IMR-90 (cell line): ENCODE data around the gene ZFHX3. TPM values are rescaled to one million over a fixed set of nuclear protein-coding genes. Genes with fewer than 3 reads are reported as not detected.

Experiments used
- ATAC-seq: fragments of 200-7000 bp; cut with Tn5 transposase; 2 replicates; pipeline ENCODE4 v1.9.1; 2020; ENCODE audit warnings: low read depth, mild to moderate bottlenecking, moderate library complexity
- BruUV-seq: library from RNA; stranded (reverse); fragments of 400-500 nt; replicated peaks from 2 replicates; lab custom pipeline; 2021; lab: Mats Ljungman, UMichigan
- CTCF ChIA-PET: fragments of 300-600 bp; formaldehyde crosslinking; extraction: SDS; loops from one replicate; lab custom pipeline; 2021; ENCODE audit warnings: antibody characterized with exemption; lab: Yijun Ruan, JAX
- POLR2A ChIA-PET: fragments of 300-600 bp; sonication (Branson Sonifier 250); formaldehyde crosslinking; loops from one replicate; lab custom pipeline; 2022; ENCODE audit warnings: antibody characterized with exemption; ENCODE audit not compliant: unreplicated experiment; lab: Charles Lee
- DNase-seq: peaks from one replicate; pipeline ENCODE4 v3.0.0; 2013
- H2AFZ ChIP-seq: replicated peaks from 2 replicates; pipeline ENCODE3; 2013; ENCODE audit warnings: low read length, mild to moderate bottlenecking; ENCODE audit not compliant: poor library complexity
- H2AK5ac ChIP-seq: 2 replicates; pipeline ENCODE4 v1.6.1; 2013; ENCODE audit warnings: low read depth, low read length, inconsistent platforms
- H2AK9ac ChIP-seq: replicated peaks from 2 replicates; pipeline ENCODE3; 2013; ENCODE audit warnings: mild to moderate bottlenecking, low read depth, low read length, moderate library complexity; ENCODE audit not compliant: poor library complexity
- H2BK120ac ChIP-seq: 2 replicates; pipeline ENCODE4 v1.6.1; 2013; ENCODE audit warnings: low read depth, low read length, inconsistent platforms
- H2BK15ac ChIP-seq: 3 replicates; pipeline ENCODE4 v1.6.1; 2013; ENCODE audit warnings: low read depth, low read length, inconsistent platforms
- H2BK20ac ChIP-seq: 2 replicates; pipeline ENCODE4 v1.6.1; 2013; ENCODE audit warnings: low read depth, mild to moderate bottlenecking, inconsistent platforms, low read length, moderate library complexity
- H2BK5ac ChIP-seq: 2 replicates; pipeline ENCODE4 v1.6.1; 2013; ENCODE audit warnings: mild to moderate bottlenecking, low read depth, low read length, inconsistent platforms; ENCODE audit not compliant: poor library complexity, severe bottlenecking
- H3K14ac ChIP-seq: replicated peaks from 2 replicates; pipeline ENCODE4 v1.6.1; 2013; ENCODE audit warnings: low read depth, low read length, inconsistent platforms
- H3K18ac ChIP-seq: 2 replicates; pipeline ENCODE4 v1.6.1; 2013; ENCODE audit warnings: low read depth, low read length, control low read depth
- H3K23ac ChIP-seq: 2 replicates; pipeline ENCODE4 v1.6.1; 2013; ENCODE audit warnings: low read depth, low read length, inconsistent platforms
- H3K27ac ChIP-seq: 2 replicates; pipeline ENCODE4 v1.5.1; 2013; ENCODE audit warnings: mild to moderate bottlenecking, control low read depth, low read length; ENCODE audit not compliant: insufficient read depth
- H3K27me3 ChIP-seq: 2 replicates; pipeline ENCODE4 v1.6.1; 2013; ENCODE audit warnings: low read length; ENCODE audit not compliant: control insufficient read depth, insufficient read depth
- H3K36me3 ChIP-seq: 2 replicates; pipeline ENCODE4 v1.6.1; 2013; ENCODE audit warnings: low read length, mixed read lengths; ENCODE audit not compliant: control insufficient read depth, insufficient read depth
- H3K4ac ChIP-seq: 2 replicates; pipeline ENCODE4 v1.6.1; 2013; ENCODE audit warnings: low read depth, low read length, inconsistent platforms
- H3K4me1 ChIP-seq: 2 replicates; pipeline ENCODE4 v1.6.1; 2013; ENCODE audit warnings: low read length, mixed read lengths; ENCODE audit not compliant: control insufficient read depth, insufficient read depth
- H3K4me2 ChIP-seq: 2 replicates; pipeline ENCODE4 v1.6.1; 2013; ENCODE audit warnings: low read depth, mild to moderate bottlenecking, control low read depth, low read length, moderate library complexity
- H3K4me3 ChIP-seq: 2 replicates; pipeline ENCODE4 v1.5.1; 2013; ENCODE audit warnings: low read depth, mild to moderate bottlenecking, control low read depth, low read length, moderate library complexity; ENCODE audit not compliant: insufficient read depth
- H3K56ac ChIP-seq: 2 replicates; pipeline ENCODE4 v1.6.1; 2013; ENCODE audit warnings: low read length, inconsistent platforms; ENCODE audit not compliant: insufficient read depth; ENCODE audit errors: extremely low read depth
- H3K79me1 ChIP-seq, 2 experiments: 2 replicates each; pipeline ENCODE4 v1.6.1; 2013; ENCODE audit warnings: low read length in 2 of 2, inconsistent platforms in 1 of 2, low read depth in 1 of 2
- H3K9ac ChIP-seq: 2 replicates; pipeline ENCODE4 v1.6.1; 2013; ENCODE audit warnings: low read depth, low read length, control low read depth
- H3K9me1 ChIP-seq: 2 replicates; pipeline ENCODE4 v1.6.1; 2013; ENCODE audit warnings: low read length, inconsistent platforms; ENCODE audit not compliant: insufficient read depth
- H3K9me3 ChIP-seq: 2 replicates; pipeline ENCODE4 v1.6.1; 2013; ENCODE audit warnings: low read length; ENCODE audit not compliant: control insufficient read depth, insufficient read depth
- H4K20me1 ChIP-seq: 2 replicates; pipeline ENCODE4 v1.6.1; 2013; ENCODE audit warnings: low read length, inconsistent platforms; ENCODE audit not compliant: insufficient read depth
- H4K5ac ChIP-seq: 2 replicates; pipeline ENCODE4 v1.6.1; 2013; ENCODE audit warnings: mild to moderate bottlenecking, low read depth, low read length, control low read depth
- H4K8ac ChIP-seq, 2 experiments: 2 replicates each; pipeline ENCODE4 v1.6.1; 2013; ENCODE audit warnings: low read depth in 2 of 2, low read length in 2 of 2, control low read depth in 1 of 2, inconsistent platforms in 1 of 2
- H4K91ac ChIP-seq: 2 replicates; pipeline ENCODE4 v1.6.1; 2013; ENCODE audit warnings: low read depth, low read length, inconsistent platforms; ENCODE audit not compliant: insufficient read depth
- BHLHE40 ChIP-seq: fragments of 150-350 bp; IDR thresholded peaks from 2 replicates; pipeline ENCODE4 v1.6.1; 2016; ENCODE audit warnings: mild to moderate bottlenecking, low read depth, low read length
- CEBPB ChIP-seq: IDR thresholded peaks from 2 replicates; pipeline ENCODE4 v1.6.1; 2012; ENCODE audit warnings: low read depth, low read length, improper control_type of control experiment
- CHD1 ChIP-seq: IDR thresholded peaks from 2 replicates; pipeline ENCODE4 v1.6.1; 2012; ENCODE audit warnings: low read depth, low read length, improper control_type of control experiment
- CTCF ChIP-seq: conservative IDR thresholded peaks from 2 replicates; pipeline ENCODE4 v1.5.1; 2012; ENCODE audit warnings: mild to moderate bottlenecking, low read depth, low read length, improper control_type of control experiment
- FOS ChIP-seq: fragments of 150-350 bp; IDR thresholded peaks from 2 replicates; pipeline ENCODE4 v1.6.1; 2016; ENCODE audit warnings: low read depth, low read length
- MAZ ChIP-seq: IDR thresholded peaks from 2 replicates; pipeline ENCODE4 v1.6.1; 2012; ENCODE audit warnings: low read depth, mild to moderate bottlenecking, low read length, improper control_type of control experiment, moderate library complexity, borderline replicate concordance
- MXI1 ChIP-seq: IDR thresholded peaks from 2 replicates; pipeline ENCODE4 v1.6.1; 2012; ENCODE audit warnings: low read depth, mild to moderate bottlenecking, low read length, moderate library complexity, borderline replicate concordance
- NFE2L2 ChIP-seq: fragments of 150-350 bp; IDR thresholded peaks from 2 replicates; pipeline ENCODE4 v1.6.1; 2016; ENCODE audit warnings: low read depth, mild to moderate bottlenecking, low read length
- POLR2A ChIP-seq: IDR thresholded peaks from 2 replicates; pipeline ENCODE4 v1.6.1; 2012; ENCODE audit warnings: mild to moderate bottlenecking, low read depth, low read length
- RAD21 ChIP-seq: IDR thresholded peaks from 2 replicates; pipeline ENCODE4 v1.6.1; 2012; ENCODE audit warnings: low read length, improper control_type of control experiment
- RCOR1 ChIP-seq: IDR thresholded peaks from 2 replicates; pipeline ENCODE4 v1.6.1; 2012; ENCODE audit warnings: mild to moderate bottlenecking, low read length, improper control_type of control experiment; ENCODE audit not compliant: insufficient replicate concordance
- RFX5 ChIP-seq: IDR thresholded peaks from 2 replicates; pipeline ENCODE4 v1.8.0; 2012; ENCODE audit warnings: low read depth, mild to moderate bottlenecking, low read length, moderate library complexity
- SMC3 ChIP-seq: fragments of 150-350 bp; IDR thresholded peaks from 2 replicates; pipeline ENCODE4 v1.6.1; 2016; ENCODE audit warnings: low read depth, mild to moderate bottlenecking, antibody characterized with exemption, low read length, moderate library complexity
- USF2 ChIP-seq: fragments of 150-350 bp; IDR thresholded peaks from 2 replicates; pipeline ENCODE4 v1.6.1; 2017; ENCODE audit warnings: mild to moderate bottlenecking, antibody characterized with exemption, low read length, low read depth
- WGBS, 2 experiments: methylation state at CpG; one replicate each; pipeline versions ENCODE4 v1.1.5 to v1.1.7; 2013; ENCODE audit warnings: missing lambda C conversion rate in 2 of 2; ENCODE audit not compliant: insufficient read length in 1 of 2; ENCODE audit errors: extremely low coverage in 2 of 2; 5-methylcytosine and 5-hydroxymethylcytosine counted together
- dilution Hi-C: fragments of 300-500 bp; cut with HindIII; formaldehyde crosslinking; loops from one replicate; pipeline ENCODE4 v1.14.3; 2018; ENCODE audit warnings: low sequenced_read_pairs; ENCODE audit not compliant: unreplicated experiment
- in situ Hi-C: fragments of 300-500 bp; cut with MboI; formaldehyde crosslinking; loops from 3 replicates; pipeline ENCODE4 v1.14.3; 2019; ENCODE audit warnings: low sequenced_read_pairs, inconsistent platforms, mixed read lengths
- intact Hi-C: fragments of 100-400 bp; cut with micrococcal nuclease; formaldehyde crosslinking; loops from 2 replicates; pipeline ENCODE4 v1.10.0; 2022
- polyA plus RNA-seq, 3 experiments: library from polyadenylated mRNA; depleted of rRNA; stranded (reverse); fragments of >200 nt; gene quantifications; 2 replicates each; pipeline ENCODE4 v1.2.3, GENCODE V29; 2012; ENCODE audit warnings: low replicate concordance in 1 of 3
- total RNA-seq: library from RNA; depleted of rRNA; stranded (reverse); fragments of >200 nt; gene quantifications from 2 replicates; pipeline ENCODE4 v1.2.3, GENCODE V29; 2012

ZFHX3 gene
- total and polyA plus RNA-seq, 2 of the 4 experiments (the other 2 are of a cell fraction) = 1.4 to 1.7 TPM

GRCh38 chr16:73068541-73069401 lies 20.8 kb upstream of the ZFHX3 start:
- Histone ChIP-seq H4K20me1 (no peaks in the 10 kb centered on the region), H2AK9ac (peak overlapping the region; percentile 76), H2AFZ (peak overlapping the region; percentile 86), H3K4me1 (peaks cover 38% of the 10 kb centered on the region), H3K9ac (peak overlapping the region; percentile 34), H3K27me3 (no peaks in the 10 kb centered on the region), H4K5ac (peak overlapping the region; percentile 84), H3K4me2 (peak overlapping the region; percentile 45), H3K4ac (peak overlapping the region; percentile 94), H3K4me3 (no peak overlapping the region), H2BK5ac (peak overlapping the region; percentile 96), H3K18ac (peak overlapping the region; percentile 81), H3K9me3 (no peaks in the 10 kb centered on the region), H3K27ac (peak overlapping the region; percentile 95), H4K91ac (peak overlapping the region; percentile 95), H2BK15ac (peak overlapping the region; percentile 91; the same call in 2 of the 3 replicates), H3K79me1 (0 out of 4 replicates have a peak, but pooled peaks cover 0 to 3% of the 10 kb centered on the region in 2 experiments), H3K36me3 (no peaks in the 10 kb centered on the region), H3K14ac (peak overlapping the region; percentile 88), H2BK120ac (peak overlapping the region; percentile 95), H3K23ac (peak overlapping the region; percentile 73), H2AK5ac (peak overlapping the region; percentile 99), H4K8ac (peak overlapping the region; percentile 78 to 94), H2BK20ac (peak overlapping the region; percentile 86), H3K56ac (peak overlapping the region; percentile 47), H3K9me1 (peaks cover 6% of the 10 kb centered on the region; the same call in 1 of the 2 replicates)
- DNase-seq = peak; percentile 99
- ATAC-seq = peak; percentile 80
- ChIA-PET CTCF (no interaction called here), POLR2A (no interaction called here)
- intact Hi-C loops (no loop called here), dilution Hi-C loops (no loop called here), in situ Hi-C loops (loop anchor here (10.0 to 25.0 kb wide), 3 partner anchors 166 to 1219 kb away; partner anchors contain the start of gene PSMD7)
- TF ChIP-seq SMC3 (peak; percentile 31; the same call in 1 of the 2 replicates), FOS (peak; percentile 69), MXI1 (no peak), RFX5 (peak; percentile 53; the same call in 1 of the 2 replicates), POLR2A (peak; percentile 73), NFE2L2 (peak; percentile 50; the same call in 1 of the 2 replicates), CTCF (no peak), CEBPB (peak; percentile 76), MAZ (no peak; the same call in 1 of the 2 replicates), RCOR1 (no peak), RAD21 (peak; percentile 23), BHLHE40 (0 out of 2 replicates have a peak, but pooled peaks have one; percentile 9), CHD1 (no peak), USF2 (peak; percentile 75)
- WGBS, 2 experiments = 82% methylated on average over 3 of the region's 12 CpGs; no CpG with 5 or more reads in 1 of the 2 experiments
- no TSS peak for BruUV-seq
